NB4 (cell line): ENCODE results near the gene GALNT9.
"Not testable (repeated sequence)": the region's sequence is repeated elsewhere in the genome, so short reads cannot be mapped to it uniquely, and the experiment has no call there.

ENCODE experiments used
- DNase-seq: peaks from one replicate; pipeline ENCODE4 v3.0.0; 2010; ENCODE audit warnings: low read depth
- H3K4me3 ChIP-seq: one replicate; pipeline ENCODE4 v1.5.1; 2011; ENCODE audit warnings: mild to moderate bottlenecking, low read depth, low read length, moderate library complexity
- CTCF ChIP-seq: IDR thresholded peaks from one replicate; pipeline ENCODE4 v1.5.1; 2012; ENCODE audit warnings: low read depth, low read length
- MAX ChIP-seq: IDR thresholded peaks from 2 replicates; pipeline ENCODE4 v1.6.1; 2011; ENCODE audit warnings: low read depth, low read length
- MYC ChIP-seq: IDR thresholded peaks from 2 replicates; pipeline ENCODE4 v1.6.1; 2011; ENCODE audit warnings: low read depth, low read length
- POLR2A ChIP-seq: IDR thresholded peaks from 2 replicates; pipeline ENCODE4 v1.6.1; 2011; ENCODE audit warnings: mild to moderate bottlenecking; ENCODE audit not compliant: insufficient read length; ENCODE audit errors: extremely low read depth

The GALNT9 gene

GRCh38 chr12:132199101-132199500, 130.3 kb downstream of the GALNT9 start:
- no peak for TF ChIP-seq CTCF
- TF ChIP-seq MYC = no peak
- no peak for TF ChIP-seq POLR2A
- no peak for TF ChIP-seq MAX
- no peak for DNase-seq

GRCh38 chr12:132197581-132198354, 131.6 kb downstream of the GALNT9 start:
- no peak overlapping the region for H3K4me3 ChIP-seq
- TF ChIP-seq MYC = no peak
- TF ChIP-seq MAX = no peak
- no peak for TF ChIP-seq CTCF
- no peak for TF ChIP-seq POLR2A
- DNase-seq = no peak

More at GRCh38 chr12:132199101-132199500, 130.3 kb downstream of the GALNT9 start:
- no peak overlapping the region for H3K4me3 ChIP-seq

GRCh38 chr12:132196873-132197390, 132.5 kb downstream of the GALNT9 start:
- TF ChIP-seq CTCF = no peak
- no peak for TF ChIP-seq MYC
- TF ChIP-seq POLR2A = no peak
- TF ChIP-seq MAX = no peak
- DNase-seq = no peak
- H3K4me3 ChIP-seq = no peak overlapping the region

- no peak overlapping the region for H3K4me3 ChIP-seq
- DNase-seq = no peak
- TF ChIP-seq CTCF = no peak
- TF ChIP-seq MYC = no peak
- TF ChIP-seq POLR2A = no peak
- TF ChIP-seq MAX = no peak
These were observed 133.1 kb downstream of the GALNT9 start for GRCh38 chr12:132196038-132196872.

GRCh38 chr12:132195242-132195641, 134.1 kb downstream of the GALNT9 start:
- DNase-seq, H3K4me3 ChIP-seq: not testable (repeated sequence)

GRCh38 chr12:132194556-132194955, 134.8 kb downstream of the GALNT9 start:
- H3K4me3 ChIP-seq = no peak overlapping the region
- TF ChIP-seq POLR2A (no peak), MYC (no peak), MAX (no peak), CTCF (no peak)
- no peak for DNase-seq
